Esophagus (tissue), 2 donors: ENCODE measurements around the gene IL10RA. TPM values are rescaled to one million over a fixed set of nuclear protein-coding genes. Genes with fewer than 3 reads are reported as not detected.
"Not testable (repeated sequence)": the region's sequence is repeated elsewhere in the genome, so short reads cannot be mapped to it uniquely, and the experiment has no call there.

ENCODE experiments used
- H3K27ac ChIP-seq, 2 donors: one replicate each; pipeline ENCODE4 v1.5.1; 2013; ENCODE audit warnings: low read depth in 2 of 2, mild to moderate bottlenecking in 2 of 2, inconsistent platforms in 1 of 2, low read length in 1 of 2, moderate library complexity in 1 of 2
- H3K27me3 ChIP-seq, 2 donors: one replicate each; pipeline ENCODE4 v1.6.1; 2013; ENCODE audit warnings: low read length in 2 of 2, control low read depth in 1 of 2, mild to moderate bottlenecking in 1 of 2; ENCODE audit not compliant: insufficient read depth in 2 of 2, control insufficient read depth in 1 of 2
- H3K36me3 ChIP-seq, 2 donors: one replicate each; pipeline ENCODE4 v1.6.1; 2013; ENCODE audit warnings: low read length in 1 of 2; ENCODE audit not compliant: control insufficient read depth in 2 of 2, insufficient read depth in 2 of 2
- H3K4me1 ChIP-seq, 2 donors: one replicate each; pipeline ENCODE4 v1.6.1; 2013; ENCODE audit warnings: low read length in 1 of 2; ENCODE audit not compliant: control insufficient read depth in 2 of 2, insufficient read depth in 2 of 2
- H3K4me3 ChIP-seq, 2 donors: one replicate each; pipeline ENCODE4 v1.5.1; 2013; ENCODE audit warnings: low read length in 2 of 2, mild to moderate bottlenecking in 2 of 2, low read depth in 1 of 2, moderate library complexity in 1 of 2
- H3K9me3 ChIP-seq, 2 donors: one replicate each; pipeline ENCODE4 v1.6.1; 2013; ENCODE audit warnings: mild to moderate bottlenecking in 2 of 2, low read depth in 1 of 2, low read length in 1 of 2, moderate library complexity in 1 of 2; ENCODE audit not compliant: control insufficient read depth in 2 of 2, insufficient read depth in 1 of 2
- WGBS, 2 donors: extraction: QIAGEN DNeasy Blood & Tissue Kit; methylation state at CpG; one replicate each; pipeline ENCODE4 v1.1.7; 2013; 5-methylcytosine and 5-hydroxymethylcytosine counted together
- polyA plus RNA-seq, 2 donors: library from polyadenylated mRNA; stranded (reverse); fragments of 200-250 nt; gene quantifications; one replicate each; pipeline ENCODE4 v1.2.3, GENCODE V29; 2013
- donor health status: healthy with polysubstance abuse.
- donor health status: Bipolar disorder and iron deficiency.

IL10RA gene
- polyA plus RNA-seq, 2 donors = 2.0 to 2.2 TPM

DNA sequence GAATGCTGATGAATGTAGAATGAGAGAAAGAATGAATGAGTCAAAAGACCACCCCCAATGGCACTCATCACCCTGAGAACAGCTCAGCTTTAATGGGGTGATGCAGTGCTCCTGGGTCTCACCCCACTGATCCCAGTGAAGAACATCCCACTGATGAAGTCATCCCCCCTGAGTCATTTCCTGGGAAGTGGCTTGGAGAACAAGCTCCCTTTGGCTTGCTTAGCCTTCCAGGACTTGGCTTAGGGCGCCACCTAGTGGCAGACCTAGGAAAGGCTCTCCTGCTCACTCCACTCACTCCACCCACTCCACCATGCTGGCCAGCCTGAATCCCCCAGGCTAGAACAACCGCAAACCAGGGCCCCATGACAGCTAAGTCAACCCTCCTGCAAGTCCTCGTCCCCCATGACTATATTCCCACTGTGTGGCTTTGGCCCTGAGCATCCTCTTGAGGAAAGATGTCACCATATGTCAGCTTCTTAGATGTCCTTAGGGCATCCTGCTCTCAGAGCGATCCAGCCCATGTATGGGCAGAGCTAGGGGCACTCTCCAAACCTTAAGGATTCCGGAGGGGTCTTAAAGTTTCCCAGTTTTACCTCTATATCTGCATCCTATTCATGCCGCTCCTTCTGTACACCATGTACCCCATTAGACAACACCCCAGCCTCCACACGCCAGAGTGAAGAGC, 39.2 kb upstream of the IL10RA start:
- 40 to 44% methylated on average over 7 of the region's 7 CpGs for WGBS, 2 donors
- H3K27me3 ChIP-seq = no peaks in the 10 kb centered on the region

GRCh38 chr11:117947751-117948150, 38.4 kb upstream of the IL10RA start:
- not testable (repeated sequence) for H3K9me3 ChIP-seq, H3K27ac ChIP-seq, H3K36me3 ChIP-seq, H3K27me3 ChIP-seq, H3K4me3 ChIP-seq, H3K4me1 ChIP-seq
- WGBS, 2 donors = 72 to 75% methylated on average over 10 of the region's 10 CpGs

More for the DNA sequence above, 39.2 kb upstream of the IL10RA start:
- no peak overlapping the region for H3K27ac ChIP-seq
- no peaks in the 10 kb centered on the region for H3K9me3 ChIP-seq
- no peaks in the 10 kb centered on the region for H3K4me1 ChIP-seq
- H3K36me3 ChIP-seq = no peaks in the 10 kb centered on the region
- H3K4me3 ChIP-seq = no peak overlapping the region

- H3K27me3 ChIP-seq, H3K4me3 ChIP-seq, H3K9me3 ChIP-seq, H3K27ac ChIP-seq, H3K36me3 ChIP-seq, H3K4me1 ChIP-seq: not testable (repeated sequence)
- 85 to 92% methylated on average over 11 of the region's 11 CpGs for WGBS, 2 donors
These were observed 37.7 kb upstream of the IL10RA start for GRCh38 chr11:117948466-117948865.

DNA sequence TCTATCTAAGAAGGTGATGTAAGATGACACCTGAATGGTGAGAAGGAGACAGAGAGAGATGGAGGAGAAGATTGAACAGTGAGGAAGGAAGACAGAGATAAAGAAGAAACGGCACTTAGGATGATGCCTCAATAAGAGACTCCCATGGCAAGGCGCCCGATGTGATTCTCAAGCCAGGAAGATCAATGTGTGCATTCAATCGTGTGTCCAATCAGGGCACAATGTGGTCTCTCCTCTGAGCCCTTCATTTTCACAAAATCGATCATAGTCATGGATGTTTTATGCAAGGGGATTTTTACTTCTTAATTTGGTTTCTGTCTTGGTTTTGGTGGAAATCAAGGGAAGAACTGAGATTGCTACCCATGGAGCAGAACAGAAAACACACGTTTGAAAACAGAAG, 37.1 kb upstream of the IL10RA start:
- Histone ChIP-seq H3K4me3 (no peak overlapping the region), H3K27ac (no peak overlapping the region), H3K36me3 (no peaks in the 10 kb centered on the region), H3K9me3 (no peaks in the 10 kb centered on the region), H3K27me3 (no peaks in the 10 kb centered on the region), H3K4me1 (no peaks in the 10 kb centered on the region)
- 71 to 74% methylated on average over 6 of the region's 6 CpGs for WGBS, 2 donors

DNA sequence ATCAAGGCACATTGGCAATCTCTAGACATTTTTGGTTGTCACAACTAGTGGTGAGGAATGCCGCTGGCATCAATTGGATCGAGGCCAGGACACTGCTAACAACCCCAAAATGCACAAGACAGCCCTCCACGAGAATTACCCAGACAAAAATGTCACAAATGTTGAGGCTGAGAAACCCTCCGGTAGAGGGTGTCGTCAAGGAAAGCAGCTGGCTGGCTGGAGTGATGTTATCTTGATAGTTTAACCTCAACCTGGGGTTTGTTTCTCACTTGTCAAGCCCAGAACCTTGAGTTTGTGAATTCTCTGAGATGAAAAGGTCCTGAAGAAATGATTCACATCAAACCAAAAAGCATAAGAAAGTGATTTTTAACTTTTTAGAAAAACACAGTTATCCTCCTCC, 35.9 kb upstream of the IL10RA start:
- Histone ChIP-seq H3K9me3 (no peaks in the 10 kb centered on the region), H3K27me3 (no peaks in the 10 kb centered on the region), H3K4me1 (no peaks in the 10 kb centered on the region), H3K27ac (no peak overlapping the region), H3K36me3 (no peaks in the 10 kb centered on the region), H3K4me3 (no peak overlapping the region)
- 20 to 22% methylated on average over 5 of the region's 5 CpGs for WGBS, 2 donors

GRCh38 chr11:117950993-117951961, 34.9 kb upstream of the IL10RA start:
- no peaks in the 10 kb centered on the region for H3K9me3 ChIP-seq
- H3K4me3 ChIP-seq = no peak overlapping the region
- H3K36me3 ChIP-seq = no peaks in the 10 kb centered on the region
- WGBS, 2 donors = 82 to 83% methylated on average over 15 of the region's 15 CpGs
- no peaks in the 10 kb centered on the region for H3K4me1 ChIP-seq
- H3K27me3 ChIP-seq = no peaks in the 10 kb centered on the region
- H3K27ac ChIP-seq = no peak overlapping the region

- H3K4me1 ChIP-seq = no peaks in the 10 kb centered on the region
- no peak overlapping the region for H3K27ac ChIP-seq
- no peak overlapping the region for H3K4me3 ChIP-seq
- H3K27me3 ChIP-seq = no peaks in the 10 kb centered on the region
- no peaks in the 10 kb centered on the region for H3K36me3 ChIP-seq
- WGBS, 2 donors = 89 to 90% methylated on average over 3 of the region's 3 CpGs
- no peaks in the 10 kb centered on the region for H3K9me3 ChIP-seq
These were observed 33.0 kb upstream of the IL10RA start for GRCh38 chr11:117953024-117953671.

GRCh38 chr11:117958949-117959348, 27.2 kb upstream of the IL10RA start:
- no peaks in the 10 kb centered on the region for H3K27me3 ChIP-seq
- H3K27ac ChIP-seq = no peak overlapping the region
- no peaks in the 10 kb centered on the region for H3K4me1 ChIP-seq
- 93 to 94% methylated on average over 1 of the region's 1 CpG for WGBS, 2 donors
- H3K4me3 ChIP-seq = no peak overlapping the region
- H3K36me3 ChIP-seq = no peaks in the 10 kb centered on the region
- H3K9me3 ChIP-seq = no peaks in the 10 kb centered on the region

DNA sequence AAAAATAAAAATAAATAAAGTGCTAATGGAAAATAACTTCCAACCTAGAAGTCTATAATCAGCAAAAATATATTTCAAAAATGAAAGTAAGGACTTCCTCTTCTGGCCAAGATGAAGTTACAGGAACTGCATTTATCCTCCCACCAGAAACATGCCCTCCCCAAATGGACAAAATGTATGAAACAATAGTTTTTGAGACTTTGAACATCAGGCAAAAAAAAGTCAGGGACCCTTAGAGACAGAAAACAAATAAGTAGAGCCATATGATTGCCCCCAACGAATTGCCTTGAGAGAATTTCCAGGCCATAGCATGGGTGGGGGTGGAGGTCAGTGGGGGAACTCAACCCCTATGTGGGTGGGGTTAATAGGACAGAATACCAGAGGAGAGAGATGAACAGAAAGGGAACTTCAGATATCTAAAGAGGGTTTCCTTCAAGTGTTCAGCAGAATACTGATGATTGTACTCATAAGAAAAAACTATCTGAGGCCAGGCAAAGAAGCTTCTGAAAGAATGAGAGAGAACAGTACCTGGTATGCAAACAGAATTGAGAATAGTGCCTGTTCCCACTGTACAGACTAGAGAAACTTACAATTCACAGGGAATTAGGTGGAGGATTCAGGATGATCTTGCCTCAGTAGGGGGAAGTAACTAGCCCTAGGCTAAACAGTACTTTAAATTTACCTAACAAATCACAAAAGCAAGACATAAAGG, 26.6 kb upstream of the IL10RA start:
- no peak overlapping the region for H3K27ac ChIP-seq
- no peak overlapping the region for H3K4me3 ChIP-seq
- no peaks in the 10 kb centered on the region for H3K9me3 ChIP-seq
- H3K27me3 ChIP-seq = no peaks in the 10 kb centered on the region
- 70 to 74% methylated on average over 1 of the region's 1 CpG for WGBS, 2 donors
- no peaks in the 10 kb centered on the region for H3K4me1 ChIP-seq
- H3K36me3 ChIP-seq = no peaks in the 10 kb centered on the region
